Epithelial cell of alveolus of lung (primary cell): ENCODE measurements around the gene TMEM179. TPM values are rescaled to one million over a fixed set of nuclear protein-coding genes. Genes with fewer than 3 reads are reported as not detected.

Experiments
- total RNA-seq: library from RNA; depleted of rRNA; stranded (reverse); fragments of >200 nt; gene quantifications from 2 replicates; pipeline ENCODE4 v1.2.1, GENCODE V29; 2015

Gene TMEM179
- not detected in 2 replicates for total RNA-seq

GRCh38 chr14:104604458-104605449, at the start of gene TMEM179:
TSS of gene TMEM179 (minus strand) at chr14:104604772. CDS start at chr14:104604741, 31 bp downstream.

DNA sequence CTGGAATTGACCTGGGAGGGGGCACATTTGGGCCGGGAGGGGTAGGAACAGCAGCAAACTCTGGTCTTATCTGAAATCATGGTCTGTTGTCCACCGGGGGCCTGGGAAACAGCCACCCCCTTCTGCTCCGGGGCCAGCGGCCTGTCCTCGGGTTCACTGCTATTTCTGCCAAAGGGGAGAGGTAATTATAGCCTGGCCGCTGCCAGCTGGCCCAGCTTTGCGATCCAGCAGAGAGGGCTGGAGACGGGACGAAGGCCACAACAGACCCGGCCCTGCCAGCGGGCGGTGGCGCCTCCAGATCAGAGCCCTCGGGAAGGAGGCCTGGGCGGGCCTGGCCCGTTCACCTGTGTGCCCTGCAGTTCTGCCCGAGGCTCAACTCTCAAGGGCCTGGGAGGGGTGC, 25.1 kb downstream of the TMEM179 start, which contains the start of gene C14orf180:
Gene C14orf180, plus strand, starts transcription at position 258 of the 400 bp plus-strand sequence. CDS start 6,667 bp downstream, outside the sequence.

Other genes with a start within 250 kb of the TMEM179 start
- not detected in 2 replicates for gene C14orf180, start 25.0 kb downstream of the TMEM179 start, total RNA-seq
- 34.7 and 35.0 TPM in 2 replicates for gene INF2, start 84.8 kb upstream of the TMEM179 start, total RNA-seq
- gene ADSS1, start 119.5 kb upstream of the TMEM179 start, total RNA-seq, result 2.6 and 24.9 TPM in 2 replicates
- 248 and 283 TPM in 2 replicates for gene SIVA1, start 148.4 kb upstream of the TMEM179 start, total RNA-seq
- 126 and 130 TPM in 2 replicates for gene AKT1, start 191.0 kb upstream of the TMEM179 start, total RNA-seq
- 1.5 and 3.6 TPM in 2 replicates for gene ZBTB42, start 196.3 kb upstream of the TMEM179 start, total RNA-seq